ENCODE results near the gene PDGFD.

PDGFD gene

DNA sequence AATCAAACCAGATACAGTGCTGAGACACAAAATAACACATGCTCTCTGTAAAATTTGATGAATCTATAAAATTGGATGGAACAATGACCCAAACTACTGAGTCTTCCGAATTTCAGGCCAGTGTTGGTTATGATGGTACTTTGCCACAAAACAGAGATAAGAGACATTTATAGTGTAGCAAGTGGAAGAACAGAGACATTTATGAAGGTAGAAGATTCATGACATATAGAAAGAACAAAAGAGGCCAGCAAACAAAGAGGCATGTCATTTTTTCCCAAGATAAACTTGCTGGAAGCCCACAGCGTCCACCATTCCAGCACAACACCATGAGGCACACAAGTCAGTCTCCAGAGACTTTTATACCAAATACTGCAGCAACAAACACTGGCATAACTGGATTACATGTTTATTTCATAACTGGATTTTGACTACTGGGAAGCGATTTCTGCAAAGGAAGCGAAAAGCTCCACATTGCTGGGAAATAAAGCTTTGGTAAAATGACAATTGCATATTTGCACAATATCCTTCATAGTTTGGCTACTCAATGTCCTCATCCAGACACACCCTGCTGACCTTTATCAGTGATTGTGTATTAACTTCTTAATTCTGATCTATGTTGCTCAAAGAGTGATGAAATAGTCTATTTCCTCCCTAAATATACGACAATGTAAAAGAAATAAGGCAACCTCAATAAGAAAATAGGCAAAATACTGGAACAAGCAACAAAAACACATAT is 110.0 kb downstream of the PDGFD start:
- no peak for TF ChIP-seq ZBTB7A (IDR thresholded peaks at IDR 0.05; ENCODE audit: low read depth)
- no peak for TF ChIP-seq TCF12 (IDR thresholded peaks at IDR 0.05; ENCODE audit: low read depth)
- TF ChIP-seq FOXM1 (IDR thresholded peaks at IDR 0.05; ENCODE audit: borderline replicate concordance, low read depth), result no peak
- TF ChIP-seq TEAD4 (IDR thresholded peaks at IDR 0.05), result no peak
- TF ChIP-seq, protein P1, sequence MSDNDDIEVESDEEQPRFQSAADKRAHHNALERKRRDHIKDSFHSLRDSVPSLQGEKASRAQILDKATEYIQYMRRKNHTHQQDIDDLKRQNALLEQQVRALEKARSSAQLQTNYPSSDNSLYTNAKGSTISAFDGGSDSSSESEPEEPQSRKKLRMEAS (IDR thresholded peaks at IDR 0.05), result no peak
- TF ChIP-seq EGR1 (IDR thresholded peaks at IDR 0.05), result no peak

DNA sequence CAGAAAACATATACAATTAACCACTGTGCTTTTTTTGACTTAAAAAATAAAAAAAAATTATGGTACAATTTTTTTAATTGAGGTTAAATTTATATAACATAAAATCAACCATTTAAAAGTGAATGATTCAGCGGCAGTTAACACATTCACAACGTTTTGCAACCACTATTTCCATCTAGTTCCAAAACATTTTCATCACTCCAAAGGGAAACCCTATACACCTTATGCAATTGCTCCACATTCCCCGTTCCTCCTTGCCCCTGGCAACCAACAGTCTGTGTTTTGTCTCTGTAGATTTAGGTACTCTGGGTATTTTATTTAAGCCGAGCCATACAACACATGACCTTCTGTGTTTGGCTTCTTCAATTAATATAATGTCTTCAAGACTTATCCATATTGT is 112.2 kb downstream of the PDGFD start:
- TF ChIP-seq RAD21 (IDR thresholded peaks at IDR 0.05; ENCODE audit: low read depth), result no peak
- TF ChIP-seq CREB1 (IDR thresholded peaks at IDR 0.05; ENCODE audit: low read depth), result no peak
- TF ChIP-seq NFIC (IDR thresholded peaks at IDR 0.05), result no peak
- TF ChIP-seq FOXM1 (IDR thresholded peaks at IDR 0.05; ENCODE audit: borderline replicate concordance, low read depth), result no peak
- TF ChIP-seq, protein P2, sequence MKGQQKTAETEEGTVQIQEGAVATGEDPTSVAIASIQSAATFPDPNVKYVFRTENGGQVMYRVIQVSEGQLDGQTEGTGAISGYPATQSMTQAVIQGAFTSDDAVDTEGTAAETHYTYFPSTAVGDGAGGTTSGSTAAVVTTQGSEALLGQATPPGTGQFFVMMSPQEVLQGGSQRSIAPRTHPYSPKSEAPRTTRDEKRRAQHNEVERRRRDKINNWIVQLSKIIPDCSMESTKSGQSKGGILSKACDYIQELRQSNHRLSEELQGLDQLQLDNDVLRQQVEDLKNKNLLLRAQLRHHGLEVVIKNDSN (IDR thresholded peaks at IDR 0.05), result no peak
- no peak for TF ChIP-seq EP300 (IDR thresholded peaks at IDR 0.05; ENCODE audit: borderline replicate concordance)
- TF ChIP-seq TEAD4 (IDR thresholded peaks at IDR 0.05), result no peak
- TF ChIP-seq, protein P1 (IDR thresholded peaks at IDR 0.05), result no peak
- TF ChIP-seq CEBPB (IDR thresholded peaks at IDR 0.05), result no peak
- TF ChIP-seq YY1 (IDR thresholded peaks at IDR 0.05; ENCODE audit: low read depth), result no peak
- TF ChIP-seq, protein P3, sequence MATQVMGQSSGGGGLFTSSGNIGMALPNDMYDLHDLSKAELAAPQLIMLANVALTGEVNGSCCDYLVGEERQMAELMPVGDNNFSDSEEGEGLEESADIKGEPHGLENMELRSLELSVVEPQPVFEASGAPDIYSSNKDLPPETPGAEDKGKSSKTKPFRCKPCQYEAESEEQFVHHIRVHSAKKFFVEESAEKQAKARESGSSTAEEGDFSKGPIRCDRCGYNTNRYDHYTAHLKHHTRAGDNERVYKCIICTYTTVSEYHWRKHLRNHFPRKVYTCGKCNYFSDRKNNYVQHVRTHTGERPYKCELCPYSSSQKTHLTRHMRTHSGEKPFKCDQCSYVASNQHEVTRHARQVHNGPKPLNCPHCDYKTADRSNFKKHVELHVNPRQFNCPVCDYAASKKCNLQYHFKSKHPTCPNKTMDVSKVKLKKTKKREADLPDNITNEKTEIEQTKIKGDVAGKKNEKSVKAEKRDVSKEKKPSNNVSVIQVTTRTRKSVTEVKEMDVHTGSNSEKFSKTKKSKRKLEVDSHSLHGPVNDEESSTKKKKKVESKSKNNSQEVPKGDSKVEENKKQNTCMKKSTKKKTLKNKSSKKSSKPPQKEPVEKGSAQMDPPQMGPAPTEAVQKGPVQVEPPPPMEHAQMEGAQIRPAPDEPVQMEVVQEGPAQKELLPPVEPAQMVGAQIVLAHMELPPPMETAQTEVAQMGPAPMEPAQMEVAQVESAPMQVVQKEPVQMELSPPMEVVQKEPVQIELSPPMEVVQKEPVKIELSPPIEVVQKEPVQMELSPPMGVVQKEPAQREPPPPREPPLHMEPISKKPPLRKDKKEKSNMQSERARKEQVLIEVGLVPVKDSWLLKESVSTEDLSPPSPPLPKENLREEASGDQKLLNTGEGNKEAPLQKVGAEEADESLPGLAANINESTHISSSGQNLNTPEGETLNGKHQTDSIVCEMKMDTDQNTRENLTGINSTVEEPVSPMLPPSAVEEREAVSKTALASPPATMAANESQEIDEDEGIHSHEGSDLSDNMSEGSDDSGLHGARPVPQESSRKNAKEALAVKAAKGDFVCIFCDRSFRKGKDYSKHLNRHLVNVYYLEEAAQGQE (IDR thresholded peaks at IDR 0.05; ENCODE audit: low read depth), result no peak
- no peak for TF ChIP-seq EGR1 (IDR thresholded peaks at IDR 0.05)

DNA sequence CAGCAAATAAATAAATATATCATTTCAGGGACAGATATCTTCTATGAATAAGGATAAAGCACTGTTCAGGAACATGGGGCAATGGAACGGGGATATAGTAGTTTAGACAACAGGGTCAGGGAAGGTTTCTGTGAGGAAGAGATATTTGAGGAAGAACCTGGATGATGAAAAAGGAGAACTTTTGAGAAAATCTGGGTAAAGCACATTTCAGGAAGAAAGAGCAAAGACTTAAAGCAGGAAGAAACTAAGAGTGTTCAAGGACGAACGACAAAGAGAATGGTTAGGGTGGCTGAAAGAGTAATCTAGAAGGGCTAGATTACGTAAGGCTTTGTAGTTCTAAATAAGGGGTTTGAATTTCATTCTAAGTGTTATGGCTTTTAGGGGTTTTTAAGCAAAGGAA is 114.8 kb downstream of the PDGFD start:
- TF ChIP-seq EGR1 (IDR thresholded peaks at IDR 0.05) (no peak), EP300 (IDR thresholded peaks at IDR 0.05; ENCODE audit: borderline replicate concordance) (no peak), ZBTB7A (IDR thresholded peaks at IDR 0.05; ENCODE audit: low read depth) (no peak), CREB1 (IDR thresholded peaks at IDR 0.05; ENCODE audit: low read depth) (no peak), TCF12 (IDR thresholded peaks at IDR 0.05; ENCODE audit: low read depth) (no peak)
- TF ChIP-seq, protein P3 (IDR thresholded peaks at IDR 0.05; ENCODE audit: low read depth), result no peak

DNA sequence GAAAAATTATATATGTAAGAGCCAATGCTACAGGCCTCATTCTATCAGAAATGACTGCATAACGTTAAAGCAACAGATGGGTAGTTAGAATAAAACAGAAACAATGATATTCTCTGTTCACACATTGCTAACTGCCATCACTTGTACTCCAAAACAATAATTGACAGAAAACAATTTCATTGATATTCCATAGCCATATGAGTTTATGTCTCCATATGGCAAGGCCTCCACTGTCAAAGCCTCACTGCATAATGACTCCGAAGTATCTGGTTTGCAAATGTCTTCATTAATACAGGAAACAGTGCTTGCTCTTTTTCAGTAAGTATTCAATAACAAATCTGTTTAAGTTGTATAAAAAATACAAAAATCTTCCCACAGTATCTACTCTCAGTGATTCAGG is 117.6 kb downstream of the PDGFD start:
- TF ChIP-seq, protein P2 (IDR thresholded peaks at IDR 0.05), result no peak
- TF ChIP-seq EP300 (IDR thresholded peaks at IDR 0.05; ENCODE audit: borderline replicate concordance) (no peak), FOXM1 (IDR thresholded peaks at IDR 0.05; ENCODE audit: borderline replicate concordance, low read depth) (no peak), CEBPB (IDR thresholded peaks at IDR 0.05) (no peak), TAF1 (IDR thresholded peaks at IDR 0.05; ENCODE audit: low read depth) (no peak), EGR1 (IDR thresholded peaks at IDR 0.05) (no peak), NFIC (IDR thresholded peaks at IDR 0.05) (no peak), TCF12 (IDR thresholded peaks at IDR 0.05; ENCODE audit: low read depth) (no peak), CREB1 (IDR thresholded peaks at IDR 0.05; ENCODE audit: low read depth) (no peak), TEAD4 (IDR thresholded peaks at IDR 0.05) (no peak), YY1 (IDR thresholded peaks at IDR 0.05; ENCODE audit: low read depth) (no peak), RAD21 (IDR thresholded peaks at IDR 0.05; ENCODE audit: low read depth) (no peak), ZBTB7A (IDR thresholded peaks at IDR 0.05; ENCODE audit: low read depth) (no peak)
- TF ChIP-seq, protein P3 (IDR thresholded peaks at IDR 0.05; ENCODE audit: low read depth), result no peak
- TF ChIP-seq, protein P1 (IDR thresholded peaks at IDR 0.05), result no peak

All from Ishikawa (cell line).